Omental fat pad (tissue), 4 donors: ENCODE measurements around the gene TLDC2. TPM values are rescaled to one million over a fixed set of nuclear protein-coding genes. Genes with fewer than 3 reads are reported as not detected.
"Not testable (repeated sequence)": the region's sequence is repeated elsewhere in the genome, so short reads cannot be mapped to it uniquely, and the experiment has no call there.

Experiments used
- ATAC-seq: fragments of 150-250 bp; one replicate; pipeline ENCODE4 v1.9.1; 2016; ENCODE audit warnings: mild to moderate bottlenecking, moderate library complexity; ENCODE audit not compliant: low FRiP score
- DNase-seq: peaks from one replicate; pipeline ENCODE4 v3.0.0-alpha.2; 2019; ENCODE audit warnings: low spot score
- total RNA-seq, 4 donors: library from RNA; depleted of rRNA; stranded (reverse); fragments of >200 nt; gene quantifications; one replicate each; pipeline ENCODE4 v1.1.0, GENCODE V29; 2016
- TF ChIP-seq, protein P1 (sequence below), 3 donors: fragments of 450-650 bp; IDR thresholded peaks; one replicate each; pipeline ENCODE4 v1.5.1; 2016 to 2017; ENCODE audit warnings: antibody characterized with exemption in 3 of 3, mild to moderate bottlenecking in 3 of 3, moderate library complexity in 2 of 3

The TLDC2 gene
- total RNA-seq, 4 donors from 2014 or later: 0.63 TPM; not detected in 3

DNA sequence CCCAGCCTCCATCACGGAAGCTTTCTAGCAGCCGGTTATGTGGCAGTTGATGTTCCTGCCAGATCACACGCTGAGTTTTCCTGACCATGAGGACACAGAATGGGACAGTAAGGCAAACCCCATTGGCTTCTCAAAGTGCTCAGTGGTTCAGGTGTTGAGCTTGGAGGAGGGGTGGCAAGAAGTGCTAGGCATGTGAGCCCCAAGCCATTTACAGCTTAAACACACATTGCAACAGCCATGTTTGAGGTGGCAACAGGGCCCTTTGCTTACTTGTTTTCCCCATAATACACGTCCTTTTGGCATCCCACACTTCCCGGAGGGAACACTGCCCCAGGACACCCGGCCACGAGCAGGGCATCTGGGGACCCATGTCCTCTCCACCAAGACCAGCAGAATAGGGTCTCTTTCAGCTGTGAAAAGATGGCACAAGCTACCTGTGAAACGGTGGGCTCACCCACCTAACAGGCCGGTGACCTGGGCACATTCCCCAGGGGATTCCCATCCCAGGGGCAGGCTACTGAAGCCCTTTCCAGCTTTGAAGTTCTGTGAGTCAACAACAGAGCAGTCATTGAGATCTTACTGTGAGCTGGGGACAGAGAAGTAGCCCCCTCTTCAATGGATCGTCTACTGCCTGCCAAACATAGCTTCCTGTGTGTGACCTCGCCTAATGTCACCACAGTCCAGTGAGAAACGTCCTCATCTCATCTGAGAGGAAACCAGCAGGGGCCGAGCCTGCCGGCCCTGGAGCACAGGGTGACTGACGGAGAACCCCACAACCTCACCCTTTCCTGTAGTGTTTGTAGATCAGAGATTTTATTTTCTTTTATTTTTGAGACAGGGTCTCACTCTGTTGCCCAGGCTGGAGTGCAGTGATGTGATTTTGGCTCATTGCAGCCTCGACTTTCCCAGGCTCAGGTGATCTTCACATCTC is 4.0 kb upstream of the TLDC2 start:
- ATAC-seq (no peak), DNase-seq (no peak)
- TF ChIP-seq, protein P1, sequence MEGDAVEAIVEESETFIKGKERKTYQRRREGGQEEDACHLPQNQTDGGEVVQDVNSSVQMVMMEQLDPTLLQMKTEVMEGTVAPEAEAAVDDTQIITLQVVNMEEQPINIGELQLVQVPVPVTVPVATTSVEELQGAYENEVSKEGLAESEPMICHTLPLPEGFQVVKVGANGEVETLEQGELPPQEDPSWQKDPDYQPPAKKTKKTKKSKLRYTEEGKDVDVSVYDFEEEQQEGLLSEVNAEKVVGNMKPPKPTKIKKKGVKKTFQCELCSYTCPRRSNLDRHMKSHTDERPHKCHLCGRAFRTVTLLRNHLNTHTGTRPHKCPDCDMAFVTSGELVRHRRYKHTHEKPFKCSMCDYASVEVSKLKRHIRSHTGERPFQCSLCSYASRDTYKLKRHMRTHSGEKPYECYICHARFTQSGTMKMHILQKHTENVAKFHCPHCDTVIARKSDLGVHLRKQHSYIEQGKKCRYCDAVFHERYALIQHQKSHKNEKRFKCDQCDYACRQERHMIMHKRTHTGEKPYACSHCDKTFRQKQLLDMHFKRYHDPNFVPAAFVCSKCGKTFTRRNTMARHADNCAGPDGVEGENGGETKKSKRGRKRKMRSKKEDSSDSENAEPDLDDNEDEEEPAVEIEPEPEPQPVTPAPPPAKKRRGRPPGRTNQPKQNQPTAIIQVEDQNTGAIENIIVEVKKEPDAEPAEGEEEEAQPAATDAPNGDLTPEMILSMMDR (IDR thresholded peaks at IDR 0.05): no peak

DNA sequence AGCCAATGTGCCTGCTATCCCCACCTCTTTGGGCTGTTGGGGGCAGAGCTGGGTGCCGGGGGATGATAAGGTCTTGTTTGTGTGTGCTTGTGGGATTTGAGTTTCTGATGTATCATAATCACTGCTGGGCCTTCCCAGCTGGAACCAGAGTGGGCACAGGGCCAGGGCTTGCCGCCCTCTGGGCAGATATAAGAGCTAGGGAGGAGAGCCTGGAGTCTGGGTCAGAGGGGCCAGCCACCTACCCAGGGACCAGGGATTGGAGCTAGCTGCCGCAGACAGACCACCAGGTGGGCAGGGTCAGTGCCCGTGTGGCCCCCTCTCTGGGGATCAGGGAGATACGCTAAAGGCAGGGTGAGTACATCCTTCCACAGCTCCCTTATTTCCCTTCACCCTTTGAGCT is 3.1 kb upstream of the TLDC2 start:
- ATAC-seq: no peak

DNA sequence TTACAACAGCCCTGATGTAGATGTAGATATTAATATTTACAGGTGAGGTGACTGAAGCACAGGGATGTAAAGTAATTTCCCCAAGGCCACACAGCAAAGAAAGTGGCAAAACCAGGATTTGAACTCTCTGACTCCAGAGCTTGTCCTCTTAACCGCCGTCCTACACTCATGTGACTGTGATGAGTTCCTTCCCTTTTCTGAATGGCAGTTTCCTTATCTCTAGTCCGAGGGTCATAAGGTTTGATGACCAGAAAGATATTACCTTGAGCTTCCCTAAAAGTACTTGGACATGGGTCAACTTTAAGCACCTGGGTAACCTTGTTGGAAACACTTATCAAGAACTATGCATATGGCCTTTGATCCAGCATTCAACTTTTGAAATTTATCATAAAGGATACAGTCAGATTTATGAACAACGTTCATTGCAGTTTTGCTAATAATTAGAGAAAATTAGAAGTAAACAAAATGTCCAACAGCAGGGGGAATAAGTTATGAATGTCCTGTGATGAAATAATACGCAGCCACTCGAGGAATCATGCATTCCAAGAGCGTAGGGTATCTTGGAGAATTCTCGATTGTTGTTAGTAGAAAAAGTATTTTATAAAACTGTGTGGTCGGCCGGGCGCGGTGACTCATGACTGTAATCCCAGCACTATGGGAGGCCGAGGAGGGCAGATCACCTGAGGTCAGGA is 2.3 kb upstream of the TLDC2 start:
- no peak for ATAC-seq
- no peak for DNase-seq
- TF ChIP-seq, protein P1 (IDR thresholded peaks at IDR 0.05): no peak

More for the DNA sequence above, 3.1 kb upstream of the TLDC2 start:
- TF ChIP-seq, protein P1 (IDR thresholded peaks at IDR 0.05): no peak
- DNase-seq: no peak

DNA sequence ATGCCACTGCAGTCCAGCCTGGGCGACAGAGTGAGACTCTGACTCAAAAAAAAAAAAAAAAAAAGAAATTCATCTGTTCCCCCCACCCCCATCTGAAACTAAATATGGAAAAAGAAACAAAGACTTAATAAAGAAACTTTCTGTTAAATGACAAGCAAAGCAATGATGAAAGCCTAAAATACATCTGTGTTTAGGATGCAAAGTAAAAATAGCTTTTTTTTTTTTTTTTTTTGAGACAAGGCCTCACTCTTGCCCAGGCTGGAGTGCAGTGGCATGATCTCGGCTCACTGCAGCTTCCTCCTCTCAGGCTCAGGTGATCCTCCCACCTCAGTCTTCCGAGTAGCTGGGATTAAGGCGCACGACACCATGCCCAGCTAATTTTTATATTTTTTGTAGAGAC is 845 bp upstream of the TLDC2 start:
- not testable (repeated sequence) for ATAC-seq, DNase-seq

DNA sequence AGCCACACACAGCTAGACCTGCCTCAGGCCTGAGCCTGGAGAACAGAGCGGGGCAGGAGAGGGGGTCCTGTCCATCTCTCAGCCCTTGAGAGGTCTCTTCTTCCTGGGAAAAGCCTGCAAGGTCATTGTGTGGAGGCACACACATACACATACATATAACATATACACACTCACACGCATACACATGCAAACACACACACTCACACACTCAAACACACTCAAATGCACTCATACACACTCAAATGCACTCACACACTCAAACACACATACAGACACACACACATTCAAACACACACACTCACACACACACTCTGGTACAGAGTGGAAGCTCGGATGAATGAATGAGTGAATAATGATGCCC is 515 bp downstream of the TLDC2 start:
- DNase-seq (no peak), ATAC-seq (no peak)
- TF ChIP-seq, protein P1 (IDR thresholded peaks at IDR 0.05): no peak

DNA sequence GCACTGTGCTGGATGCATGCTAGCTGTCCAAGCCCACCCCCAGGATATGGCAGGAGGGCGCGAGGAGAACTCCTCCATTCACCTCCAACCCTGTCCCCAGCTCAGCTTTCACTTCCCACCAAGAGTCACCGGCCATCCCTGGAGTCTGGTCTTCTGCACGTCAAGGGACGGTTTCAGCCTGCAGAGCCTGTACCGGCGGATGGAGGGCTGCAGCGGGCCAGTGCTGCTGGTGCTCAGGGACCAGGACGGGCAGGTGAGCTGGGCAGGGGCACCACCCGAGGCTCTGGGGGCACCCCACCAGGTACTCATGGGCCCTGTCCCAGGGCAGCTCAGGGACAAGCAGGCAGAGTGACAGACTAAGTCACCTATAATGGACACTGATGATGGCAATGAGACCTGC is 3.0 kb downstream of the TLDC2 start:
- DNase-seq (no peak), ATAC-seq (no peak)
- TF ChIP-seq, protein P1 (IDR thresholded peaks at IDR 0.05): no peak

DNA sequence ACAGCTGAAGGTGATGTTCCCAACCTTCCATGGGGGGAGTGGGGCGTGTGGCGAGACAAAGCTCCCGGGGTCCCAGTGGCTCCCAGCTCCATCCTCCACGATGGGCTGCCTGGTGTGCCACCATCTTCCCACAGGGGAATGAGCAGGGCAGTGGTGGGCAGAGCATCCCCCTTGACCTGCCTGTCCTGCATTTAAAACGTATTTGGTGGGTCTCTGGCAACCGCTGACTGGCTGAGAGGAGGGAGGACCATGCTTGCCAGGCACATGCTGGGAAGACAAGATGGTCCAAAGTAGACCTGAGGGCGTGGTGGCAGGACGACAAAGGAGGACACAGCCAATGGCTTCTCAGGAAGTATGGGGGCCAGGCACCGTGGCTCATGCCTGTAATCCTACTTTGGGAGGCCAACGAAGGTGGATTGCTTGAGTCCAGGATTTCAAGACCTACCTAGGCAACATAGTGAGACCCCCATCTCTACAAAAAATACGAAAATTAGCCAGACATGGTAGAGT is 4.9 kb downstream of the TLDC2 start:
- ATAC-seq (no peak), DNase-seq (no peak)
- TF ChIP-seq, protein P1 (IDR thresholded peaks at IDR 0.05): no peak
